HuH-7 (cell line): ENCODE measurements around the gene HSPB6.
A peak's percentile ranks its signal among the peaks of the same experiment; 100 is the strongest.
"Not testable (repeated sequence)": the region's sequence is repeated elsewhere in the genome, so short reads cannot be mapped to it uniquely, and the experiment has no call there.

Experiments used
- DNase-seq: peaks from one replicate; pipeline ENCODE4 v3.0.0; 2011; ENCODE audit warnings: low spot score

HSPB6 gene

GRCh38 chr19:35786299-35787160, 29.7 kb upstream of the HSPB6 start:
- peak; percentile 78 for DNase-seq

- no peak for DNase-seq
Observed at GRCh38 chr19:35785339-35785627, 28.5 kb upstream of the HSPB6 start.

GRCh38 chr19:35784503-35785338, 27.9 kb upstream of the HSPB6 start:
- DNase-seq = no peak

- DNase-seq = no peak
Observed at GRCh38 chr19:35783469-35784434, 26.9 kb upstream of the HSPB6 start.

GRCh38 chr19:35782589-35782988, 25.8 kb upstream of the HSPB6 start:
- DNase-seq = no peak

GRCh38 chr19:35781650-35782049, 24.8 kb upstream of the HSPB6 start:
- no peak for DNase-seq

- no peak for DNase-seq
Observed at GRCh38 chr19:35780717-35781116, 23.9 kb upstream of the HSPB6 start.

GRCh38 chr19:35780058-35780457, 23.2 kb upstream of the HSPB6 start:
- no peak for DNase-seq

- no peak for DNase-seq
Observed at GRCh38 chr19:35779033-35779432, 22.2 kb upstream of the HSPB6 start.

GRCh38 chr19:35777961-35778360, 21.1 kb upstream of the HSPB6 start:
- no peak for DNase-seq

GRCh38 chr19:35777086-35777841, 20.4 kb upstream of the HSPB6 start:
- DNase-seq = no peak

GRCh38 chr19:35776102-35776788, 19.4 kb upstream of the HSPB6 start:
- no peak for DNase-seq

GRCh38 chr19:35775298-35776101, 18.7 kb upstream of the HSPB6 start, which contains the start of gene ARHGAP33:
ARHGAP33 (plus strand) TSS chr19:35775564; CDS start chr19:35775659, 95 bp downstream.
- peak; percentile 99 for DNase-seq

GRCh38 chr19:35775046-35775297, 18.1 kb upstream of the HSPB6 start:
- no peak for DNase-seq

- no peak for DNase-seq
Observed at GRCh38 chr19:35774274-35775045, 17.6 kb upstream of the HSPB6 start.

GRCh38 chr19:35773020-35773806, 16.4 kb upstream of the HSPB6 start:
- DNase-seq = no peak

- not testable (repeated sequence) for DNase-seq
Observed at GRCh38 chr19:35772362-35772761, 15.5 kb upstream of the HSPB6 start.

- no peak for DNase-seq
Observed at GRCh38 chr19:35768082-35768421, 11.2 kb upstream of the HSPB6 start.
